A549 (cell line): ENCODE measurements around the gene GRID1. TPM values are rescaled to one million over a fixed set of nuclear protein-coding genes. Genes with fewer than 3 reads are reported as not detected.

ENCODE experiments used
- ATAC-seq, 2 experiments: fragments of 200-7000 bp in 1 of 2; fragments of >200 bp in 1 of 2; cut with Nextera tagmentation in 1 of 2; cut with Tn5 transposase in 1 of 2; 3 replicates each; pipeline versions ENCODE4 v1.8.0 to v1.9.1; 2018 to 2020; ENCODE audit warnings: mild to moderate bottlenecking in 1 of 2, moderate library complexity in 1 of 2
- CTCF ChIA-PET: fragments of 300-600 bp; sonication (Branson Sonifier 250); formaldehyde crosslinking; extraction: SDS; loops from one replicate; lab custom pipeline; 2021; ENCODE audit warnings: antibody characterized with exemption, inconsistent platforms; lab: Yijun Ruan, JAX
- POLR2A ChIA-PET: fragments of 350-600 bp; formaldehyde crosslinking; extraction: SDS; loops from one replicate; lab custom pipeline; 2021; ENCODE audit warnings: antibody characterized with exemption, inconsistent platforms; lab: Yijun Ruan, JAX
- DNase-seq, 2 experiments: peaks; one replicate each; pipeline versions ENCODE4 v3.0.0 to v3.0.0-alpha.2; 2011 to 2016; ENCODE audit warnings: low read depth in 1 of 2, low spot score in 1 of 2
- FAIRE-seq: peaks from 2 replicates; lab custom pipeline; 2011; peaks lifted over from hg19 to GRCh38; lab: Jason Lieb, UNC
- H3K27ac ChIP-seq, 2 experiments: fragments of >200 bp; sonication (Bioruptor Twin); formaldehyde crosslinking; 3 replicates each; pipeline ENCODE4 v1.5.1; 2016 to 2017
- H3K4me1 ChIP-seq: fragments of >200 bp; sonication (Bioruptor Twin); formaldehyde crosslinking; 3 replicates; pipeline ENCODE4 v1.6.1; 2016
- H3K4me2 ChIP-seq: fragments of >200 bp; sonication (Bioruptor Twin); formaldehyde crosslinking; 3 replicates; pipeline ENCODE4 v1.6.1; 2016
- H3K4me3 ChIP-seq: fragments of >200 bp; sonication (Bioruptor Twin); formaldehyde crosslinking; 3 replicates; pipeline ENCODE4 v1.5.1; 2016
- H3K9me3 ChIP-seq: fragments of >200 bp; sonication (Bioruptor Twin); formaldehyde crosslinking; 3 replicates; pipeline ENCODE4 v1.6.1; 2016
- BHLHE40 ChIP-seq: IDR thresholded peaks from 2 replicates; pipeline ENCODE4 v1.6.1; 2012; ENCODE audit warnings: low read depth, low read length, inconsistent platforms
- CBX8 ChIP-seq: fragments of 200-600 bp; sonication (generic); IDR thresholded peaks from 2 replicates; pipeline ENCODE4 v1.6.1; 2016
- CEBPB ChIP-seq, 2 experiments: fragments of >200 bp in 1 of 2; sonication (Bioruptor Twin) in 1 of 2; formaldehyde crosslinking in 1 of 2; IDR thresholded peaks; 2 replicates each; pipeline ENCODE4 v1.6.1; 2012 to 2016
- CHD2 ChIP-seq: fragments of 150-350 bp; IDR thresholded peaks from 2 replicates; pipeline ENCODE4 v1.6.1; 2014; ENCODE audit warnings: low read length; ENCODE audit not compliant: partially characterized antibody
- E2F6 ChIP-seq: IDR thresholded peaks from 2 replicates; pipeline ENCODE4 v1.6.1; 2012; ENCODE audit warnings: low read depth, borderline replicate concordance
- ELK1 ChIP-seq: fragments of 150-350 bp; IDR thresholded peaks from 2 replicates; pipeline ENCODE4 v1.6.1; 2014; ENCODE audit warnings: low read depth, mild to moderate bottlenecking, low read length
- EP300 ChIP-seq, 2 experiments: fragments of >200 bp; sonication (Bioruptor Twin); formaldehyde crosslinking; IDR thresholded peaks; 2 replicates in 1 of 2; 3 replicates in 1 of 2; pipeline ENCODE4 v1.6.1; 2016 to 2017
- FOSB ChIP-seq: fragments of 250-450 bp; sonication (Bioruptor Pico); IDR thresholded peaks from 2 replicates; pipeline ENCODE4 v1.5.0; 2020; ENCODE audit warnings: mild to moderate bottlenecking, moderate library complexity
- GATA3 ChIP-seq: IDR thresholded peaks from 2 replicates; pipeline ENCODE4 v1.6.1; 2012; ENCODE audit warnings: borderline replicate concordance
- HDAC2 ChIP-seq: fragments of 200-600 bp; sonication (generic); IDR thresholded peaks from 2 replicates; pipeline ENCODE4 v1.6.1; 2016
- HOXA7 ChIP-seq: fragments of 250-450 bp; sonication (Bioruptor Pico); IDR thresholded peaks from 2 replicates; pipeline ENCODE4 v1.5.0; 2020; ENCODE audit warnings: mild to moderate bottlenecking, moderate library complexity
- HOXB13 ChIP-seq: fragments of 250-450 bp; sonication (Bioruptor Pico); IDR thresholded peaks from 2 replicates; pipeline ENCODE4 v1.5.0; 2020; ENCODE audit warnings: low read depth, mild to moderate bottlenecking, moderate library complexity
- JUN ChIP-seq, 2 experiments: fragments of >200 bp; sonication (Bioruptor Twin); formaldehyde crosslinking; IDR thresholded peaks; 2 replicates in 1 of 2; 3 replicates in 1 of 2; pipeline ENCODE4 v1.6.1; 2016 to 2017
- KDM1A ChIP-seq: fragments of 200-600 bp; sonication (generic); IDR thresholded peaks from 2 replicates; pipeline ENCODE4 v1.6.1; 2016; ENCODE audit warnings: low read depth, mild to moderate bottlenecking
- NR3C1 ChIP-seq: fragments of >200 bp; sonication (Bioruptor Twin); formaldehyde crosslinking; IDR thresholded peaks from 3 replicates; pipeline ENCODE4 v1.6.1; 2017
- PHF8 ChIP-seq: fragments of 200-600 bp; sonication (generic); IDR thresholded peaks from 2 replicates; pipeline ENCODE4 v1.6.1; 2016; ENCODE audit warnings: low read depth, mild to moderate bottlenecking, antibody characterized with exemption, moderate library complexity, borderline replicate concordance
- POLR2AphosphoS2 ChIP-seq: conservative IDR thresholded peaks from 2 replicates; pipeline ENCODE4 v1.6.1; 2012; ENCODE audit warnings: low read length, improper control_type of control experiment, inconsistent platforms
- RAD21 ChIP-seq, 2 experiments: fragments of >200 bp in 1 of 2; sonication (Bioruptor Twin) in 1 of 2; formaldehyde crosslinking in 1 of 2; IDR thresholded peaks in 1 of 2; conservative IDR thresholded peaks in 1 of 2; 2 replicates in 1 of 2; 3 replicates in 1 of 2; pipeline ENCODE4 v1.6.1; 2012 to 2018; ENCODE audit warnings: inconsistent platforms in 1 of 2
- RARB ChIP-seq: fragments of 250-450 bp; sonication (Bioruptor Pico); IDR thresholded peaks from 2 replicates; pipeline ENCODE4 v1.8.0; 2021; ENCODE audit warnings: mild to moderate bottlenecking, moderate library complexity
- RCOR1 ChIP-seq: fragments of 150-350 bp; IDR thresholded peaks from 2 replicates; pipeline ENCODE4 v1.6.1; 2014; ENCODE audit warnings: antibody characterized with exemption, low read length, low read depth
- RNF2 ChIP-seq: fragments of 200-600 bp; sonication (generic); IDR thresholded peaks from 2 replicates; pipeline ENCODE4 v1.6.1; 2016; ENCODE audit warnings: low read depth, mild to moderate bottlenecking, antibody characterized with exemption, moderate library complexity, borderline replicate concordance
- SMC3 ChIP-seq: fragments of >200 bp; sonication (Bioruptor Twin); formaldehyde crosslinking; IDR thresholded peaks from 3 replicates; pipeline ENCODE4 v1.6.1; 2018; ENCODE audit warnings: inconsistent platforms
- SREBF2 ChIP-seq: fragments of 450-650 bp; IDR thresholded peaks from 2 replicates; pipeline ENCODE4 v1.6.1; 2014; ENCODE audit warnings: mild to moderate bottlenecking, moderate library complexity
- TFCP2L1 ChIP-seq: fragments of 250-450 bp; sonication (Bioruptor Pico); IDR thresholded peaks from 2 replicates; pipeline ENCODE4 v1.5.0; 2021; ENCODE audit warnings: mild to moderate bottlenecking
- TP53 ChIP-seq: fragments of 250-450 bp; sonication (Bioruptor Pico); IDR thresholded peaks from 2 replicates; pipeline ENCODE4 v1.5.0; 2021; ENCODE audit warnings: mild to moderate bottlenecking, moderate library complexity
- ZNF302 ChIP-seq: fragments of 250-450 bp; sonication (Bioruptor Pico); IDR thresholded peaks from 2 replicates; pipeline ENCODE4 v1.9.0; 2021; ENCODE audit warnings: inconsistent platforms, mild to moderate bottlenecking, moderate library complexity
- ZSCAN20 ChIP-seq: fragments of 250-450 bp; sonication (Bioruptor Pico); IDR thresholded peaks from 2 replicates; pipeline ENCODE4 v1.8.0; 2022; ENCODE audit warnings: mild to moderate bottlenecking, moderate library complexity
- WGBS: methylation state at CpG from one replicate; pipeline ENCODE4 v1.1.6; 2017; ENCODE audit errors: missing lambda C conversion rate; 5-methylcytosine and 5-hydroxymethylcytosine counted together
- polyA plus RNA-seq, 4 experiments: library from polyadenylated mRNA; depleted of rRNA in 3 of 4; stranded (reverse); fragments of >200 nt; fragmentation: RNase III in 1 of 4; extraction: RNeasy Plus Mini Kit Qiagen cat#74134 plus additional on column Dnase treatment in 1 of 4; gene quantifications; 2 replicates in 3 of 4; 3 replicates in 1 of 4; pipeline ENCODE4 v1.2.3, GENCODE V29; 2011 to 2017
- TF ChIP-seq, protein P1 (sequence below): fragments of >200 bp; sonication (Bioruptor Twin); formaldehyde crosslinking; IDR thresholded peaks from 3 replicates; pipeline ENCODE4 v1.5.1; 2016
- TF ChIP-seq, protein P2 (sequence below): fragments of 250-450 bp; sonication (Bioruptor Pico); IDR thresholded peaks from 2 replicates; pipeline ENCODE4 v1.5.0; 2020; ENCODE audit warnings: low read depth, mild to moderate bottlenecking, moderate library complexity
- TF ChIP-seq, protein P3 (sequence below): fragments of >200 bp; sonication (Bioruptor Twin); formaldehyde crosslinking; IDR thresholded peaks from 3 replicates; pipeline ENCODE4 v1.6.1; 2016

GRID1 gene
- polyA plus RNA-seq, 2 of the 4 experiments (the other 2 are of a cell fraction) = 0.14 to 0.30 TPM

DNA sequence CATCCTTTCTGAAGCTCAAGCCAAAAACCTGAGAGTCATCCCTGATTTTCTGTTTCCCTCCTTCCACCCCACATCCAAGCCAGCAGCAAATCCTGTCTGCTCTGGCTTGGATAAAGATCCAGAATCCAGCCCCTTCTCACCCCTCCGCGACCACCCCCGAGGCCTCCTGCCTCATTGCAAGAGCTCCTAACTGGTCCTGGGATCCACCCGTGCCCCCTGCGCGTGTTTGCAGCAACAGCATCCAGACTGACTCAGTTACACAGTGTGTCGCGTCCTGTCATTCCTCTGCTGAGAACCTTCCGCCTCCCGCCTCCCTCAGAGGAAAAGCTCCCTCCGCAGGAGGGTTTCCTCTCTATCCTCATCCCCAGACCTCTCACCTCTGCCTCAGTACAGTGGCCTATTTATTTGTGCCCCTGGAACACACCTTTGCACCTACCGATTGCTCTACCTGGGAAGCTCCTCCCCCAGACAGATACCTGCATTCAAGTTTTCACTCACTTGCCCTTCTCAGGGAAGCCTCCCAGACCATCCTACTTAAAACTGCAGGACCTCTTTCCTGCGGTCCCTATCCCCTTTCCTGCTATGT lies 21.6 kb upstream of the GRID1 start:
- POLR2A ChIA-PET = no interaction called here
- DNase-seq = no peak
- 93% methylated on average over 13 of the region's 13 CpGs for WGBS
- CTCF ChIA-PET = interaction anchor here (0.8 to 6.0 kb wide), 5 partner anchors 11 to 198 kb away, joined by 6 to 31 read pairs (median 9); no protein-coding TSS in a partner anchor
- H3K27ac ChIP-seq = no peak overlapping the region
- no peaks in the 10 kb centered on the region for H3K9me3 ChIP-seq
- TF ChIP-seq E2F6 = no peak
- no peak for TF ChIP-seq RARB
- no peak for TF ChIP-seq EP300 (IDR thresholded peaks at IDR 0.05)
- TF ChIP-seq CHD2 = no peak
- FAIRE-seq = no peak
- ATAC-seq = no peak
- no peaks in the 10 kb centered on the region for H3K4me1 ChIP-seq
- no peak overlapping the region for H3K4me2 ChIP-seq
- no peak overlapping the region for H3K4me3 ChIP-seq

DNA sequence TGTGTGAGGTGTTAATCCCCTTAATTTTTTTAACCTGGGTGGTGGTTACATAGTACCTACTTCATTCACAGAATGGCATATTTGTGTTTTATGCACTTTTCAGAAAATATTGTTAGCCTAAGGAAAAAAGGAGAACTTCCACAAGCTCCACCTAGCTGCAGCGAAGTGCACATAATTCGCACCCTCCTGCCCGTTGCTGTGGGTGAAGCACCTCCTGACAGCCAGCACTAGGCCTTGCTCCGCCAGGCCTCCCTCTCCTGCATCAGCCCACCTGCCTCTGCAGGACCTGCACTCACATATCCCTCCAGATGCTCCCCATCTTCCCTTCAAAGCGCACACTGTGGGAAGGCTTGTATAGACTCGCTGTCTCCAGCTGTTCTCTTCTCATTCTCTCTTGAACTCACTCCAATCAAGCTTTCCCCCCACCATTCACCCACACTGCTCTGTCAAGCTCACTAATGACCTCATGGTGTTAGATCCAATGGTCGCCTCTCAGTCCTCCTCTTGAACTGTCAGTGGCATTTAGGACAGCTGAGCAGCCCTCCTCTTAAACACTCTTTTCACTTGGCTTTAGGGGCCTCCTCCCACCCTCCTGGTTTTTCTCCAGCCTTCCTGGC lies 20.7 kb upstream of the GRID1 start:
- no peak for FAIRE-seq
- CTCF ChIA-PET = interaction anchor here (0.8 to 6.0 kb wide), 4 partner anchors 11 to 198 kb away, joined by 6 to 31 read pairs (median 11); no protein-coding TSS in a partner anchor
- ATAC-seq = peak in 1 of 2 experiments; percentile 19; a peak in 2 of 6 replicates

GRCh38 chr10:86385806-86386205 lies 19.2 kb upstream of the GRID1 start:
- CTCF ChIA-PET = interaction anchor here (0.9 to 3.3 kb wide), 4 partner anchors 9 to 816 kb away, joined by 3 to 15 read pairs (median 4); partner anchors contain the start of gene WAPL
- no peak for ATAC-seq
- WGBS = 48% methylated on average over 3 of the region's 3 CpGs
- TF ChIP-seq FOSB (CRISPR knock-in tag) (no peak), SMC3 (no peak), SREBF2 (no peak), POLR2AphosphoS2 (no peak), ZSCAN20 (CRISPR knock-in tag) (no peak), HDAC2 (no peak), ELK1 (no peak), JUN (IDR thresholded peaks at IDR 0.05) (no peak), BHLHE40 (no peak), E2F6 (no peak), KDM1A (no peak), RNF2 (no peak), CEBPB (IDR thresholded peaks at IDR 0.05) (no peak)
- TF ChIP-seq, protein P1, sequence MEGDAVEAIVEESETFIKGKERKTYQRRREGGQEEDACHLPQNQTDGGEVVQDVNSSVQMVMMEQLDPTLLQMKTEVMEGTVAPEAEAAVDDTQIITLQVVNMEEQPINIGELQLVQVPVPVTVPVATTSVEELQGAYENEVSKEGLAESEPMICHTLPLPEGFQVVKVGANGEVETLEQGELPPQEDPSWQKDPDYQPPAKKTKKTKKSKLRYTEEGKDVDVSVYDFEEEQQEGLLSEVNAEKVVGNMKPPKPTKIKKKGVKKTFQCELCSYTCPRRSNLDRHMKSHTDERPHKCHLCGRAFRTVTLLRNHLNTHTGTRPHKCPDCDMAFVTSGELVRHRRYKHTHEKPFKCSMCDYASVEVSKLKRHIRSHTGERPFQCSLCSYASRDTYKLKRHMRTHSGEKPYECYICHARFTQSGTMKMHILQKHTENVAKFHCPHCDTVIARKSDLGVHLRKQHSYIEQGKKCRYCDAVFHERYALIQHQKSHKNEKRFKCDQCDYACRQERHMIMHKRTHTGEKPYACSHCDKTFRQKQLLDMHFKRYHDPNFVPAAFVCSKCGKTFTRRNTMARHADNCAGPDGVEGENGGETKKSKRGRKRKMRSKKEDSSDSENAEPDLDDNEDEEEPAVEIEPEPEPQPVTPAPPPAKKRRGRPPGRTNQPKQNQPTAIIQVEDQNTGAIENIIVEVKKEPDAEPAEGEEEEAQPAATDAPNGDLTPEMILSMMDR = no peak
- TF ChIP-seq, protein P2, sequence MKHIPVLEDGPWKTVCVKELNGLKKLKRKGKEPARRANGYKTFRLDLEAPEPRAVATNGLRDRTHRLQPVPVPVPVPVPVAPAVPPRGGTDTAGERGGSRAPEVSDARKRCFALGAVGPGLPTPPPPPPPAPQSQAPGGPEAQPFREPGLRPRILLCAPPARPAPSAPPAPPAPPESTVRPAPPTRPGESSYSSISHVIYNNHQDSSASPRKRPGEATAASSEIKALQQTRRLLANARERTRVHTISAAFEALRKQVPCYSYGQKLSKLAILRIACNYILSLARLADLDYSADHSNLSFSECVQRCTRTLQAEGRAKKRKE = no peak
- TF ChIP-seq, protein P3, sequence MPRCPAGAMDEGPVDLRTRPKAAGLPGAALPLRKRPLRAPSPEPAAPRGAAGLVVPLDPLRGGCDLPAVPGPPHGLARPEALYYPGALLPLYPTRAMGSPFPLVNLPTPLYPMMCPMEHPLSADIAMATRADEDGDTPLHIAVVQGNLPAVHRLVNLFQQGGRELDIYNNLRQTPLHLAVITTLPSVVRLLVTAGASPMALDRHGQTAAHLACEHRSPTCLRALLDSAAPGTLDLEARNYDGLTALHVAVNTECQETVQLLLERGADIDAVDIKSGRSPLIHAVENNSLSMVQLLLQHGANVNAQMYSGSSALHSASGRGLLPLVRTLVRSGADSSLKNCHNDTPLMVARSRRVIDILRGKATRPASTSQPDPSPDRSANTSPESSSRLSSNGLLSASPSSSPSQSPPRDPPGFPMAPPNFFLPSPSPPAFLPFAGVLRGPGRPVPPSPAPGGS = no peak

More for the DNA sequence above, 20.7 kb upstream of the GRID1 start:
- H3K27ac ChIP-seq = no peak overlapping the region
- H3K9me3 ChIP-seq = no peaks in the 10 kb centered on the region
- H3K4me3 ChIP-seq = no peak overlapping the region
- POLR2A ChIA-PET = no interaction called here
- no peaks in the 10 kb centered on the region for H3K4me1 ChIP-seq
- H3K4me2 ChIP-seq = no peak overlapping the region
- TF ChIP-seq NR3C1 = no peak
- no peak for TF ChIP-seq HOXB13
- no peak for TF ChIP-seq PHF8
- no peak for TF ChIP-seq RCOR1
- no peak for TF ChIP-seq CBX8
- no peak for TF ChIP-seq HOXA7 (CRISPR knock-in tag)
- TF ChIP-seq ZNF302 = no peak
- TF ChIP-seq JUN (IDR thresholded peaks at IDR 0.05) = no peak
- TF ChIP-seq TFCP2L1 (CRISPR knock-in tag) = no peak
- TF ChIP-seq RAD21 (conservative IDR thresholded peaks at IDR 0.05 in 1 of 2, IDR thresholded peaks at IDR 0.05 in 1 of 2) = no peak
- TF ChIP-seq, protein P3 = no peak
- TF ChIP-seq TP53 (CRISPR knock-in tag) = no peak
- no peak for TF ChIP-seq GATA3
- TF ChIP-seq, all 56 proteins: peak for 0
- DNase-seq = no peak
- 79% methylated on average over 7 of the region's 7 CpGs for WGBS

More at GRCh38 chr10:86385806-86386205, 19.2 kb upstream of the GRID1 start:
- FAIRE-seq (no peak), DNase-seq (no peak)
- H3K4me1 ChIP-seq = no peaks in the 10 kb centered on the region
- H3K9me3 ChIP-seq = no peaks in the 10 kb centered on the region
- no peak overlapping the region for H3K4me2 ChIP-seq
- H3K4me3 ChIP-seq = no peak overlapping the region
- POLR2A ChIA-PET = no interaction called here
- no peak overlapping the region for H3K27ac ChIP-seq
